ENCODE data around the gene TPCN2.

TPCN2 gene

GRCh38 chr11:69003301-69003865, 45.3 kb upstream of the TPCN2 start:
- TF ChIP-seq ZNF70 (CRISPR knock-in tag; IDR thresholded peaks at IDR 0.05) (no peak), CSDC2 (CRISPR knock-in tag; IDR thresholded peaks at IDR 0.05) (no peak), GLIS3 (CRISPR knock-in tag; IDR thresholded peaks at IDR 0.05) (no peak), ZFP3 (CRISPR knock-in tag; IDR thresholded peaks at IDR 0.05) (no peak), ZNF8 (CRISPR knock-in tag; IDR thresholded peaks at IDR 0.05) (no peak), PPARA (CRISPR knock-in tag; IDR thresholded peaks at IDR 0.05; ENCODE audit: borderline replicate concordance) (no peak), BACH2 (CRISPR knock-in tag; IDR thresholded peaks at IDR 0.05; ENCODE audit: borderline replicate concordance) (no peak), TOX (CRISPR knock-in tag; IDR thresholded peaks at IDR 0.05; ENCODE audit: borderline replicate concordance) (no peak), RARB (CRISPR knock-in tag; IDR thresholded peaks at IDR 0.05) (no peak), PATZ1 (CRISPR knock-in tag; IDR thresholded peaks at IDR 0.05; ENCODE audit: borderline replicate concordance) (no peak), SNAI2 (CRISPR knock-in tag; IDR thresholded peaks at IDR 0.05) (no peak), CREB5 (CRISPR knock-in tag; IDR thresholded peaks at IDR 0.05; ENCODE audit: low read depth) (no peak), ZNF565 (CRISPR knock-in tag; conservative IDR thresholded peaks at IDR 0.05; ENCODE audit: low read depth) (no peak), CSRNP3 (CRISPR knock-in tag; IDR thresholded peaks at IDR 0.05) (no peak), ISL1 (CRISPR knock-in tag; IDR thresholded peaks at IDR 0.05) (no peak), POU6F1 (CRISPR knock-in tag; IDR thresholded peaks at IDR 0.05; ENCODE audit: borderline replicate concordance, low read depth) (no peak)
- no peak for ATAC-seq

- TF ChIP-seq TSHZ2 (CRISPR knock-in tag; IDR thresholded peaks at IDR 0.05) (no peak), SNAI2 (CRISPR knock-in tag; IDR thresholded peaks at IDR 0.05) (no peak), ESRRG (CRISPR knock-in tag; IDR thresholded peaks at IDR 0.05) (no peak), ZC3H10 (CRISPR knock-in tag; IDR thresholded peaks at IDR 0.05) (no peak), TCF4 (CRISPR knock-in tag; IDR thresholded peaks at IDR 0.05; ENCODE audit: borderline replicate concordance) (no peak), PATZ1 (CRISPR knock-in tag; IDR thresholded peaks at IDR 0.05; ENCODE audit: borderline replicate concordance) (no peak), ZNF70 (CRISPR knock-in tag; IDR thresholded peaks at IDR 0.05) (no peak), ISL1 (CRISPR knock-in tag; IDR thresholded peaks at IDR 0.05) (no peak), POU6F1 (CRISPR knock-in tag; IDR thresholded peaks at IDR 0.05; ENCODE audit: borderline replicate concordance, low read depth) (no peak), CSRNP3 (CRISPR knock-in tag; IDR thresholded peaks at IDR 0.05) (no peak), ZFP3 (CRISPR knock-in tag; IDR thresholded peaks at IDR 0.05) (no peak), CSDC2 (CRISPR knock-in tag; IDR thresholded peaks at IDR 0.05) (no peak), ARNTL (CRISPR knock-in tag; IDR thresholded peaks at IDR 0.05; ENCODE audit: borderline replicate concordance, low read depth) (no peak), BACH2 (CRISPR knock-in tag; IDR thresholded peaks at IDR 0.05; ENCODE audit: borderline replicate concordance) (no peak), OSR1 (CRISPR knock-in tag; IDR thresholded peaks at IDR 0.05) (no peak), CREB5 (CRISPR knock-in tag; IDR thresholded peaks at IDR 0.05; ENCODE audit: low read depth) (no peak), GLIS3 (CRISPR knock-in tag; IDR thresholded peaks at IDR 0.05) (no peak), RARB (CRISPR knock-in tag; IDR thresholded peaks at IDR 0.05) (no peak)
- ATAC-seq: no peak
Observed at GRCh38 chr11:69003866-69004367, 44.8 kb upstream of the TPCN2 start.
